Body of pancreas (tissue), 4 donors: ENCODE measurements around the gene VAPA. TPM values are rescaled to one million over a fixed set of nuclear protein-coding genes. Genes with fewer than 3 reads are reported as not detected.

Experiments used
- ATAC-seq: fragments of 150-250 bp; one replicate; pipeline ENCODE4 v1.9.1; 2016
- DNase-seq, 4 donors: peaks; one replicate each; pipeline ENCODE4 v3.0.0-alpha.2; 2019
- H3K27ac ChIP-seq, 4 donors: fragments of 200-600 bp; sonication (generic); 1 replicate in 3 of 4; 2 replicates in 1 of 4; pipeline versions ENCODE4 v1.5.1 to v1.6.1; 2016 to 2019; ENCODE audit warnings: mild to moderate bottlenecking in 1 of 4, mixed read lengths in 1 of 4, moderate library complexity in 1 of 4
- H3K27me3 ChIP-seq, 2 donors: fragments of 200-600 bp; sonication (generic); one replicate each; pipeline ENCODE4 v1.6.0; 2016; ENCODE audit warnings: mild to moderate bottlenecking in 1 of 2
- H3K36me3 ChIP-seq, 2 donors: fragments of 200-600 bp; sonication (generic); replicated peaks in 1 of 2; 2 replicates each; pipeline ENCODE4 v1.5.1; 2016; ENCODE audit warnings: low read depth in 2 of 2; ENCODE audit not compliant: insufficient read depth in 1 of 2
- H3K4me1 ChIP-seq: fragments of 200-600 bp; sonication (generic); one replicate; pipeline ENCODE4 v1.6.0; 2016
- H3K4me3 ChIP-seq, 2 donors: fragments of 200-600 bp; sonication (generic); 1 replicate in 1 of 2; 2 replicates in 1 of 2; pipeline ENCODE4 v1.5.1; 2016 to 2019
- H3K9me3 ChIP-seq, 3 donors: fragments of 200-600 bp; sonication (generic); 1 replicate in 2 of 3; 2 replicates in 1 of 3; pipeline ENCODE4 v1.5.1; 2016
- CTCF ChIP-seq, 7 experiments: fragments of 450-650 bp in 4 of 7; fragments of 200-600 bp in 3 of 7; sonication (generic) in 3 of 7; IDR thresholded peaks; one replicate each; pipeline ENCODE4 v1.5.1; 2016 to 2019; ENCODE audit warnings: antibody characterized with exemption in 7 of 7
- POLR2A ChIP-seq, 3 donors: fragments of 450-650 bp; IDR thresholded peaks; one replicate each; pipeline ENCODE4 v1.6.1; 2016; ENCODE audit warnings: antibody characterized with exemption in 3 of 3, mild to moderate bottlenecking in 2 of 3
- WGBS, 2 donors: methylation state at CpG; one replicate each; pipeline ENCODE4 v1.1.5; 2017; 5-methylcytosine and 5-hydroxymethylcytosine counted together
- intact Hi-C: fragments of 100-400 bp; cut with DNase I; formaldehyde crosslinking; loops from one replicate; pipeline ENCODE4 v1.15.1; 2023
- small RNA-seq: library from RNA; depleted of rRNA; stranded (forward); fragments of <200 nt; gene quantifications from one replicate; pipeline ENCODE3, GENCODE V24; 2016
- total RNA-seq, 2 donors: library from RNA; depleted of rRNA; stranded (reverse); fragments of >200 nt; gene quantifications; one replicate each; pipeline ENCODE4 v1.1.0, GENCODE V29; 2016

VAPA gene
- total RNA-seq, 2 donors from 2014 or later = 58.7 to 113 TPM

GRCh38 chr18:10006311-10006893 is 92.6 kb downstream of the VAPA start:
- no peaks in the 10 kb centered on the region for H3K9me3 ChIP-seq
- TF ChIP-seq POLR2A (IDR thresholded peaks at IDR 0.05) = no peak
- TF ChIP-seq CTCF (IDR thresholded peaks at IDR 0.05) = peak in 5 of 7 experiments; percentile 22 to 62 (median 50)
- H3K27ac ChIP-seq = peak overlapping the region in 1 of 4 donors; percentile 3
- no peaks in the 10 kb centered on the region for H3K36me3 ChIP-seq
- WGBS, 2 donors = 53 to 60% methylated on average over 4 of the region's 4 CpGs
- H3K4me3 ChIP-seq = no peak overlapping the region
- H3K4me1 ChIP-seq = peaks cover 36% of the 10 kb centered on the region
- DNase-seq = peak in 3 of 4 donors; percentile 58 to 65 (median 61)
- ATAC-seq = peak; percentile 62
- intact Hi-C loops = no loop called here
- no peaks in the 10 kb centered on the region for H3K27me3 ChIP-seq

- ATAC-seq = no peak
- 80 to 85% methylated on average over 3 of the region's 3 CpGs for WGBS, 2 donors
- no peak for DNase-seq
- H3K4me3 ChIP-seq = no peak overlapping the region
- intact Hi-C loops = no loop called here
- no peak overlapping the region for H3K27ac ChIP-seq
- no peaks in the 10 kb centered on the region for H3K27me3 ChIP-seq
- H3K9me3 ChIP-seq = no peaks in the 10 kb centered on the region
- H3K4me1 ChIP-seq = peaks cover 38% of the 10 kb centered on the region
- H3K36me3 ChIP-seq = no peaks in the 10 kb centered on the region
- TF ChIP-seq CTCF (IDR thresholded peaks at IDR 0.05) = no peak
- TF ChIP-seq POLR2A (IDR thresholded peaks at IDR 0.05) = no peak
Observed at GRCh38 chr18:10008006-10008647, 94.3 kb downstream of the VAPA start.

Small RNA genes lying within 50 kb of the gene (small RNA-seq; reads per million reads assigned to genes)
- 7.7 reads per million, percentile 90 among the genes with 10 or more reads in this experiment for gene RNA5SP450

Other genes with a start within 250 kb of the VAPA start
- gene RAB31, start 205.7 kb upstream of the VAPA start, total RNA-seq = 1 to 10 TPM; 4.3 to 8.0 TPM
- gene TXNDC2, start 28.0 kb upstream of the VAPA start, total RNA-seq = not detected